ENCODE data around the gene PNLIP.

PNLIP gene

DNA sequence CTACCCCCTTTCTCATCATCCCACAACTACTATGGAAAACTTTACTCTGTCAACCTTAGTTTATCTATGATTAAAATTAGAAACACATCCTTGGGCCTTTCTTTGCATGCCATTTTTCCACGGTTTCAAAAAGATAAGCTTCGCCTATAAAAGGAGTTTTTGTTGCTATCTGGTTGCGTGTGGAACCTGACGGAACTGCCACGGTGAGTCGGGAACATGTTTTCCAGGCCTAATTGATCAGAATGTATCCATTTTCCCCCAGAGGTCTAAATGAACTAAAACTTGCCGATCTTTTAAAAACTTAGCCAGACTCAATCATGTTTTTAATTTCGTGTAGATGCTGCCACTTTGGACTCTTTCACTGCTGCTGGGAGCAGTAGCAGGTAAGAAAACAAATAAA is at the start of gene PNLIP:
Gene PNLIP (plus strand): TSS at position 176 of the 400 bp plus-strand sequence. CDS start 162 bp downstream, at position 338.
- no peak for DNase-seq

DNA sequence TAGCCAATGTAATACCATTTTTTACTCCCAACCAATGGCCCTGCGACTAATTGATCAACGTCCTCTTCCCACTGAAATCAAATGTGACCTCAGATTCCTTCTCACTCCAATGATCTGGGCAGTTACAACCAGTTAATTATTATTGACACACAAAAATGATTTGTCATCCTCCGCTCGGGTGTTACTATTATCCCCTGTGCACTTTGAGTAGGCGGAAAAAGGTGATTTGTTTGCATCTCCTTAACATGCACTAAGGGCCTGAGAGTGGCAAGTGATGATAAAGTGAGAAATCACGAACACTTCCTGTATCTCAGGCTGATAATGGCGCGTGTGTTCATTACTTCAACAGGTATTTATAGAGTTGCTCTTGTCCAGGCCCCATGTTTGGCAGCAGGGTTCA is 40.9 kb upstream of the PNLIP start:
- DNase-seq = no peak

DNA sequence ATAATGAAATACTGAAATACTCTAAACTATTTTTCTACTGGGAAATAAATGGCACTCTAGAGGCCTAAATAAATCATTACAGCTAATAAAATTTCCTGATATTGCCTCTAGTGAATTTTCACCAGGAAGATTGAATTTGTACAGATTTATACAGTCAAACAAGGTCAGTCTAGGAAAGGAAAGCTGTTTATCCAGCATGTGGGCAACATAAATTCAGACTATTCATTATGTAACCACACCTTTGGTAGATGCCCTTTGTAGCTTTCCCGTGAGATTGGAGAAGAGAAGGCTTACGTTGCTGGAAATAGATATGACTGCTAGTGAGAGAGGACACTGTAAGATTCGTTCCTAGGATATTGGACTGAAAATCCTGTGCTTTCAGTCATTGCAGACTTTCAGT is 35.2 kb upstream of the PNLIP start:
- no peak for DNase-seq

DNA sequence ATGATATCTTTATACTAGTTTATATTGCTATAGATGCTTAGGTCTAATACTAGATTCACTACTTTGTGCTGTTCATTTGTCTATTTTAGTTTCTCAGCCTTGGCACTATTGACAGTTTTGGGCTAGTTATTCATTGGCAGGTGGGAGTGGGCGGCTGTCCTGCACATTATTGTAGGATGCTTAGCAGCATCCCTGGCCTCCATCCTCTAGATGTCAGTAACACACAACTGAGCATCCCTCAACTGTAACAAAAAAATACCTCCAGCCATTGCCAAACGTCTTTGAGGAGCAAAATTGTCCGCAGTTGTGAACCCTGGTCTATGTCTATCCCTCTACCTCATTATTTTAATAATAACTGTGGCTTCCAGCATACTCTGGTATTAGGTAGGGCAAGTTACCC is 34.4 kb upstream of the PNLIP start:
- DNase-seq = no peak

DNA sequence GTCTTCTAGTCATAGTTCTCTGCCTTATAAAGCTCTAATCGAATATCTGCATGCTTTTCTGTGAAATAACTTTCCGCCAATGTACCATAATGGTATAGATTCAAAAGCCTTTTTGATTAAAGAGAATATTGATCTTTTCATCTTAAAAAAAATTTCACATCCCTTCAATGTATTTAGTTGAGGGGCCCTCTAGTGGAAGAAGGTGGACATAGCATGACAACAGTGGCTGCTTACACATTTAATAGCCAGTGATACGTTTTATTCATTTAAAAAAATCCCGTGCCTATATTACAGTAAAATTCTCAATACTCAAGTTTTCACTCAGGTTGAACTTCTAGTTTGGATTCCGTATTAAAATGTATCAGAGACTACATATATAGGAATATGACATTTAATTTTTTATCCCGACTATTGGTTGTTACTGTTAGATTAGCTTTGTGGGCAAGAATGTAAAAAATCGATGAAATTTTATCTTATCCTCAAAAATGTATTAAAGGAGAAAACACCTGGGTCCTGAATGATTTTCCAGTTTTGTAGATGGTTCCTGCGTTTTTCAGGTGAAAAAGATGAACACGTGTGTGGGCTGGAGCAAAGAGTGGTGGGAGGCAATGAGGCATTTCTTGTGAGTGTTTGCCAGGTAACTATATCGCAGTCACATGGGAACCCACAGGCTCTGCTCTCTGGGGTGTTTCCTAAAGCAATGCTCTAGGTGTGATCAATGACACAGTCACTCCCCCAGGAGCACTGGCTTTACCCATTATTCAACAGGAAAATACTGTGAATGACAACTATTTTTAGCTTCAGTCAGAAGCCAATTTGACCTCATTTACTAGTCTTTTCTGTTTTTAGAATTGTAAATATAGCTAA is 24.1 kb upstream of the PNLIP start:
- DNase-seq = no peak

DNA sequence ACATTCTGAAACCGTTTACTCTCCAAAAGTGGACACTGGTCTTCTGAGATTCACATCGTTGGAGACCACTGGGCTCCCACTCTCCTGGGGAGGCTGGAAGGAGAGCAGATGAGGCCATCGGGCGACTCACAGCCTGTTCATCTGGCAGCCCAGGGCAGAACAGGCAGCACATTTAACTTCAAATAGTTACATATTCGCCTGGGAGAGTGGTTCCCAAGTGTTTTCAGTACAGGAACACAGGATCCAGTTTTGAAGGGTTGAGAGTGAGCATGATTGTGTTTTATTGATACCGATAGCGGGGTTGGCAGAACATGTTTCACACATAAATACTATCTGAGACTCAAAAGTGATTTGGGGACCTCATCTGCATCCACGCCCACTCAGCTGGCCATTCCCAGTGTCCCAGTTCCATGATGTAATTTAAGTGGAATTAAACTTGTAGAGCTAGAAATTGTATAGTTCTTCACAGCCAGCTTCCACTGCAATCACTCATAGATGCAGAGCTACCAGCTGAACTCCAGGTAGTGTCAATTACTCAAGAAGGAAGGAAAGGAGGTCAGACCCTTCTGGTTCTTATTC is 22.8 kb upstream of the PNLIP start:
- no peak for DNase-seq

DNA sequence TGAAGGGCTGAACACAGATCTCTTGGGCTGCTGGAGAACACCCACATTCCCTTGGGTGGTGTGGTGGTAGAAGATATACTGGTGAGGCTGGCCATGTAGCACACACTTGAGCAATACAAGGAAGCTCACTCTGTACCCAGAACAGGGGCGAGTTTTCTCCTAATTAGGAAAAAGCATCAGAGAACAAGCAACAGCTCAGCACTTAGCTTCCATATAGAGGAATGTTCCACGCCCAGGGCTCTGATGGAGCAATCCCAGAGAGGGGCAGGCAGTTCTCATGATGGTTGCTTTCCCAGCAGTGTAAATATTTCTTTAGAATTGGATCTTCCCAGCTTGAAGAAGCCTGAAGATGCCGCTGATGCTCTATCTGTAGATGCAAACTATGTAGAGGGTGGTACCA is 21.0 kb upstream of the PNLIP start:
- DNase-seq = no peak

DNA sequence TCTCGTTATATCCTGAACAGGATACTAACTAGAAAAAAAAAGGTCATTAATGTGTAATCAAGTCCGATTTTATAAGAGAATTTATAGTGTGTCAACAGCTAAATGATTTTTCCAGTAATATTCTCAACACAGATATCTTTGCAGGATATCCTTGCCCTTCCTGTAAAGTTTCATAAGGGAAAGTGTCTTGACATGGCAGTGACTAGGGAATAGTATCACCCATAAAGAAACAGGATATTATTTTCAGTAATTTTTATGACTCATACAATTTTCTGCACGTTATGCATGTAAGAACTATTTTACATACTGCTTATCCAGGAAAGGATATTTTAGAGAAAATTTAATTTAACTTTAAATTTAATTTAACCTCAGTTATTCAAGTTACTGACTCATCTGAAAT is 19.5 kb upstream of the PNLIP start:
- DNase-seq = no peak

DNA sequence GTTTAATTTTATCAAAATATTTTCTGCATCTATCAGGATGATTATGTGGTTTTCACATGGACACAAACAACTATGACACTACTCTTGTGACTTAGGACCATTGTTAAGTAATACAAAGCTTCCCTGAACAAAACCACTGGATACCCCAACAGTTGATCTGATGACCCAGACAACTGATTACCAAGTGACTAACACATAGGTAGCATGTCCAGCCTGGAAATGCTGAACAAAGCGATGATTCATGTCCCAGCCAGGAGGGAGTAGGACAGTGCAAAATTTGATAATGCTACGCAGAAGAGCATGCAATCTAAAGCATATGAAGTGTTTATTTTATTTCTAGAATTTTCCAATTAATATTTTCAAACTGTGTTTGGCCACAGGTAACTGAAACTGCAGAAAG is 8.9 kb upstream of the PNLIP start:
- no peak for DNase-seq

DNA sequence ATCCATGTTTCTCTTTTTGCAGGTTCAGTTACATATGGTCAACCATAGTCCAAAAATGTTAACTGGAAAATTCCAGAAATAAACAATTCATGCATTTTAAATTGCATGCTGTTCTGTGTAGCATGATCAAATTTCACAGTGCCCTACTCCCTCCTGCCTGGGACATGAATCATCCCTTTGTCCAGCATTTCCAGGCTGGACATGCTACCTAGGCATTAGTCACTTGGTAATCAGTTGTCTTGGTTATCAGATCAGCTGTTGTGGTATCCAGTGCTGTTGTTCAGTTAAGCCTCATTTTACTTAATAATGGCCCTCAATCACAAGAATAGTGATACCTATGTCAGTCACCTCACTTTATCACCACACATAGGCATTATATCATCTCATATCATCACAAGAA is 7.3 kb upstream of the PNLIP start:
- DNase-seq = no peak

DNA sequence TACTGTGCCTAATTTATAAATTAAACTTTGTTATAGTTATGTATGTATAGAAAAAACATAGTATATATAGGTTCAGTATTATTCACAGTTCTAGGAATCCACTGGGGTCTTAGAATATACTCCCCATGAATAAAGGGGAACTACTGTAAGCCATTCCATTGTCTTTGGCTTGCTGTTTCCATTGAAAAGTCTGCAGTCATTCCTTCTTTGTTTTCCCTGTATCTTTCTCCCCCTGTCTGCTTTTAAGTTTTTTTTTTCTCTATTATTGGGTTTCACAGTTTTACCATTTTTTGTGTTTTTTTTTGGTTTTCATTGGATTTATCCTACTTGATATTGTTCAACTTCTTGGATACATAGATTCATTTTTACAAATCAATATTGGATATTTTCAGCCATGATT is 6.7 kb upstream of the PNLIP start:
- no peak for DNase-seq

DNA sequence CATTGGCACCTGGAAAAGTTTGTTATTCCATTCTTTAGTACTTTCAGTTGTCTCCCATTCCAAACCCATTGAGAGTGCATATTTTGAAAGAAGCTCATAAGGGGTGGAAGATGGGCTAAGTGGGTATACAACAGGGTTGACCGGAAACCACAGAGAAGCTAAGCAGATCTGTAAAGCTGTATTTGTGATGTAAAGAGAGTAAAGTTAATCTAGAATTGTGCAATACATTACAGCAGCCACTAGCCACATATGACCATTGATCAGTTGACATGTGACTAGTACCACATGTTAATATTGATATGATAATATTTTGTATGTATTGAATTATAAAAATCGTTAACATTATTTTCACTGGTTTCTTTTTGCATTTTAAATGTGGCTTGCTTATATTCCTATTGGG is 4.9 kb upstream of the PNLIP start:
- no peak for DNase-seq

DNA sequence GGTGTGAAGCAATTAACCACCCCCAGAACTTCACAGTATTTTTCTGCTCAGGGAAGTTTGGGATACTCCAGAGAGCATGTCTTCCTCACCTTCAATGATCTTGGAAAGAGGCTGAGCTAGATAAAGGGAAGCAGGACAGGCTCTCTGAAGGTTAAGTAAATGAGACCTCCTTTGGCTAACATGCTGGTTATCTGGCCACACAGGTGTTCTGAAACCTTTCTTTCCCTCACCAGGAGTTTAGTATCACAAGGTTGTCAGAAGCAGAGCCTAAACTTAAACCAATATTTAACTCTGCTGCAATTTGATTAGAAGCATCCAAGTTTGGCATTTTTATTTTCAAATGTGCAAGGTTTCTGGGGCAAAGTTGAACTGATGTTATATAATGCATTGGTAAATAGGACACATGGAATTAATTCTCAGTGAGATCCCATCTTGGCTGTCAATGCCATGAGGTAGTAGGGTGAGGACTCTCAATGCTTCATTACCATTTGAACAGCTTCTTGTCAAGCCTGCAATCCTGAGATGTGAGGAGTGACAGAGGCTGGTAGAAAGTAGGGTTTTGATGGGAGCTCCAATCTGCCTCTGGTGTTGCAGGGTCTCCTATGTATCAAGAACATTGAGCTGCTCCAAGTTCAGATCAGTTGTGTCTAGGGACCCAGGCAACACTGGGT is 3.6 kb upstream of the PNLIP start:
- no peak for DNase-seq

DNA sequence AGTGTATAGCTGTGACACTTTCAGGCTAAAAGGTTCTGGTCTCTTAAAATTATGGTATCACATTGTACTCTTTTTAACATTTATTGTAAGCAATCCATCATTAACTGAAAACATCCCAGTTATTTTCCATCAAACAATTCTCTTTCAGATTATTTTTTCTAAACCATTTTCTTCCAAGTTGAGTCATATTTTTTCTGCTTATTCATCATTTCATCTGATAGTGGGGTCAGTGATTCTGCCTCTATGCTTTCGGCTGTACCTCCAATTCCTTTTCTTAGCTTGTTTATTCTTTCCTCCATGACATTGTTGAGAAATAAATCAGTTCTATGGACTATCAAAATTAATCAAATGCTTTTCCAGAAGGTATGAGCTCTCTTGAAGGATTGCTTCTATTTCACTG is 609 bp upstream of the PNLIP start:
- DNase-seq = no peak

DNA sequence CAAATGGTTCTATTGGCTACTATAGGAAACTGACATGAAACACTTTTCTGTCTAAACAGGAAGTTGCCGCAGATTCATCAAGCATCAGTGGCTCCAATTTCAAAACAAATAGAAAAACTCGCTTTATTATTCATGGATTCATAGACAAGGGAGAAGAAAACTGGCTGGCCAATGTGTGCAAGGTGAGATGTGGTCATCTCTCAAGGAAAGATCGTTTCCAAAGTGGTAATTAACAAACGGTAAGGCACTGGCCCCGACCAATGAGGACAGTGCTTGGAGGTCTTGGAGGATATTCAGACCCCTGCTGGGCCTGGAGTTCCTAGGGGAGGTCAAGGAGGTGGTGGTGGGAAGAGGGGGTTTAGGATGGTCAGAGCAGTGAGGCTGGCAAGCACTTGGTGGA is 2.6 kb downstream of the PNLIP start:
- DNase-seq = no peak

DNA sequence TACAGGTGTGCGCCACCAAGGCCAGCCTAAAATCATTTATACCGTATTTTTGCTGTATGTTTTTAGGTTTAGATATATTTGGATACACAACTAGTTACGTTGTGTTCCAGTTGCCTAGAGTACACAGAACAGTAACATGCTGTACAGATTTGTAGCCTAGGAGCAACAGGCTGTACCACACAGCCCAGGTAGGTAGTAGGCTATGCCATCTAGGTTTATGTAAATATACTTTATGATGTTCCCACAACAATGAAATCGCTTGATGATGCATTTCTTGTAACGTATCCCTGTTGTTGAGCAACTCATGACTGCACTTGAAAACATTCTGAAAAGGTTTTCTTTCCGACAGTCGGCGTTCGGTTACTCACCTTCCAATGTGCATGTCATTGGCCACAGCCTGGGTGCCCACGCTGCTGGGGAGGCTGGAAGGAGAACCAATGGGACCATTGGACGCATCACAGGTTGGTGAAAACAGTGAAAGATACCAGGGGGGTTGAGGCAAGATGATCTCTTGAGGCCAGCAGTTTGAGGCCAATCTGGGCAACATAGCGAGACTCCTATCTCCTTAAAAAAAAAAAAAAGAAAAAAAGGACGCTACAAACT is 7.7 kb downstream of the PNLIP start:
- DNase-seq = no peak

DNA sequence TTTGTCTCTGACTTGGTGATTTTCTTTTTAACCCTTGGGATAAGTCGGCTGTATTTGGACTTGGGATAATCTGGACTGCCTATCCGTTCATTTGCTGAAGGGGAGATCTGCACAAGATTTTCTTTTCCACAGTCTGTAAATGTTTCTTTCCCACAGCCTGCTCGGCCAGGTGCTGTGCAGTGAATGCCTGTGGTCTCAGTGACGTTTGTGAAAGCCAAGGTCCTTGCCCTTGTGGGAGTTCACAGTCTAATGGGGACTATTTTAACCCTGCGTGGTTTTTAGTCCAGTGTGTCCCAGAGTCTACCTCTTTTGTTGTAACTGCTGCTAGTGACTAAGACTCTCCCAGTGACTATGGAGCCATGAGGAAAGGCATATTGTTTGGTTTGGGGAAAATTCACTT is 8.9 kb downstream of the PNLIP start:
- DNase-seq = no peak

DNA sequence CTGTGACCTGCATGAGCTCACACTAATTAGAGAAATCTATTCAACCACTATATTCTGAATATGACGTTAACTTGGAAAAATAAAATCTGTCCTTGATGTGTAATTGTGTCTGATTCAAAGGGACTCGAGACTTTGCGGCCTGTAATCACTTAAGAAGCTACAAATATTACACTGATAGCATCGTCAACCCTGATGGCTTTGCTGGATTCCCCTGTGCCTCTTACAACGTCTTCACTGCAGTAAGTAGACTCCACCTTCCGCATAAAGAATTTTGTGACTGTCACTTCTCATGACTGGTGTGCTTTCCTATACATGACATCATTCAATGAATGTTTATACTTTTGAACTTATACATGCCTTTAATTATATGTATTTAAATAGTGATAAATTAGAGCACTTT is 10.1 kb downstream of the PNLIP start:
- no peak for DNase-seq

DNA sequence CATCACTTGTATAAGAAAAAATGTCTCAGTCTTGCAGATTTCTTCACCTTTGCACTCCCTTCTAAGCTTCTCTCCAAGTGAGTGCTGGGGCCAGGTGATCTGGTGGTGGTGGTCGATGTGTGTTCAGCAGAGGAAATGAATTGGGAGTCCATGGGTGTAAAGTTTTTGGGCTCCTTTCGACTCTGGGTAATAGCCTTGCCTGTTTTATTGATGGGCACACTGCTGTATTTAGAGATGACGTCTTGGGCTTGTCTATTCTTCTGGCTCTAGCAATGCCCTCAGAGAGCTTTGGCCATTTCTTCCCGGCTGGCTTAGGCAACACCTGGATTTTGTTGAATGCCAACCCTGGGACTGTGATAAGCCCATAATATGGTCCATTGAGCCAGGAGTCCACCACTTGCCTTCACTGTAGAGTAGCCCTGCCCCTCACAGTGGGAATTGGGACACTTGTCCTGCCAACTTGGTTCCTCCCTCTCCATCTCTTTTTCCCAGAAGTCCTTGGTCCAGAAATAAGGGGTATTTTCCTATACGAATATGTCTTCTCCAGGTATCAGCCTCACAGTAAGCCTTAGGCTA is 11.7 kb downstream of the PNLIP start:
- DNase-seq = no peak

DNA sequence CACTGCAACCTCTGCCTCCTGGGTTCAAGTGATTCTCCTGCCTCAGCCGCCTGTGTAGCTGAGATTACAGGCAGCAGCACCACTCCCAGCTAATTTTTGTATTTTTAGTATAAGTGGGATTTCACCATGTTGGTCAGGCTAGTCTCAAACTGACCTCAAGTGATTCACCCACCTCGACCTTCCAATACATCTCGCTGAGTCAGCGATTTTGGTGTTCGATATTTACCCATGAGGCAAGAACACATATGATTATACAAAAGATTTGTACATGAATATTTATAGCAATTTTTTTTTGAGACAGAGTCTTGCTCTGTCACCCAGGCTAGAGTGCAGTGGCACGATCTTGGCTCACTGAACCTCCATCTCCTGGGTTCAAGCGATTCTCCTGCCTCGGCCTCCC is 19.8 kb downstream of the PNLIP start:
- no peak for DNase-seq

DNA sequence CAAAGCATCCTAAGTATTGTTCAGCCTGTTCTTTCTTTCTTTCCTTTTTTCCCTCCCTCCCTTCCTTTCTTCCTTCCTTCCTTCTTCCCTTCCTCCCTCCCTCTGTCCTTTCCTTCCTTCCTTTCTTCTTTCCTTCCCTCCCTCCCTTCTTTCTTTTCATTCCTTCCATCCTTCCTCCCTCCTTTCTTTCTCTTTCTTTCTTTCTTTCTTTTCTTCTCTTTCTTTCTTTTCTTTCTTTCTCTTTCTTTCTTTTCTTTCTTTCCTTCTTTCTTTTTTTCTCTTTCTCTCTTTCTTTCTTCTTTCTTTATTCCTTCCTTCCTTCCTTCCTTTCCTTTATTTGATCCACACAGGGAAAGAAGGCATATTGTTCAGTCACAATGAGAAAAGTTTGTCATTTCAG is 21.2 kb downstream of the PNLIP start:
- DNase-seq = no peak

DNA sequence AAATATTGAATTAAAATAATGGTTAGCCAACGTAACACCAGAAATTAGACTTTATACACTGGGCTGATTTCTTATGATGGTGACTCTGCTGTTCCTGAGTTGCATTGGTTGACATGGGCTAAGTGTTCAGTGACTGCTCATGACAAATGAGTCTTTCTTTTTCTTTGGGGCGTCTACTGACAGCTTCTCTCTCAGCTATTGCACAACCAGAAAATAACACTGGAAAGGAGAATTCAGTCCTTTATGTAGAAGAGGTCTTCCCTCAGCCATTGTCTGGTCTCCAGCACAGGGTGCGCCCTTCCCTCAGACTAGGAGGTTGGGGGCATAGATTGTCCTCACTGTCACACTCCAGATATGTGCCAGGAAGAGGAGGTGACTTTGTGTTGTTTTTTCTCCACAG is 21.6 kb downstream of the PNLIP start:
- no peak for DNase-seq

DNA sequence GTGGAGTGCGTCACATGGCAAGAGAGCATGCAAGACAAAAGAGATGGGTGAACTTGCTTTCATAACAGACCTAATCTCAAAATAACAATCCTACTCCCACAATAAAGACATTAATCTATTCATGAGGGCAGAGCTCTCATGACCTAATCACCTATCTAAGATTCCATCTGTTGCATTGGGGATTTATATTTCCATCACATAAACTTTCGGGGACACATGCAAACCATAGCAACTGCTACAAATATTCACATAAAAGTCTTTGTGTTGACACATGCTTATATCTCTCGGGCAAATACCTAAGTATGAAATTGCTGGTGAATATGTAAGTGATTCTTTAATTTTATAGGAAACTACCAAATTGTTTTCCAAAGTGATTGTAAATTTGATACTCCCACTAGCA is 29.1 kb downstream of the PNLIP start:
- no peak for DNase-seq

Data from activated CD4-positive, alpha-beta T cell treated with anti-CD3 and anti-CD28 coated beads, Interleukin-2, amount 50 U/mL, for 4 hours (primary cell).